H1 (cell line): ENCODE results near the gene RNASE1. TPM values are rescaled to one million over a fixed set of nuclear protein-coding genes. Genes with fewer than 3 reads are reported as not detected.
"Not testable (repeated sequence)": the region's sequence is repeated elsewhere in the genome, so short reads cannot be mapped to it uniquely, and the experiment has no call there.

Experiments
- CTCF ChIA-PET: fragments of 300-600 bp; sonication (Branson Sonifier 250); formaldehyde crosslinking; loops from one replicate; lab custom pipeline; 2021; ENCODE audit not compliant: partially characterized antibody; lab: Charles Lee
- POLR2A ChIA-PET: fragments of 300-600 bp; sonication (Branson Sonifier 250); formaldehyde crosslinking; loops from one replicate; lab custom pipeline; 2021; ENCODE audit warnings: inconsistent platforms; ENCODE audit not compliant: partially characterized antibody; lab: Charles Lee
- DNase-seq, 2 experiments: peaks; one replicate each; pipeline versions ENCODE4 v3.0.0 to v3.0.0-alpha.2; 2010 to 2022; ENCODE audit warnings: low spot score in 2 of 2, low read depth in 1 of 2, mixed read lengths in 1 of 2
- FAIRE-seq: peaks from 2 replicates; lab custom pipeline; 2011; peaks lifted over from hg19 to GRCh38; lab: Jason Lieb, UNC
- H2AFZ ChIP-seq: 2 replicates; pipeline ENCODE4 v1.8.1; 2012; ENCODE audit warnings: low read length, inconsistent platforms
- H2AK5ac ChIP-seq: 2 replicates; pipeline ENCODE4 v1.6.1; 2013; ENCODE audit warnings: low read depth, low read length
- H2BK120ac ChIP-seq: replicated peaks from 2 replicates; pipeline ENCODE3; 2013; ENCODE audit warnings: low read depth, low read length, inconsistent platforms
- H2BK12ac ChIP-seq: 2 replicates; pipeline ENCODE4 v1.6.1; 2013; ENCODE audit warnings: low read depth, low read length
- H2BK15ac ChIP-seq: 2 replicates; pipeline ENCODE4 v1.6.1; 2013; ENCODE audit warnings: low read length
- H2BK20ac ChIP-seq: 2 replicates; pipeline ENCODE4 v1.6.1; 2013; ENCODE audit warnings: low read length
- H2BK5ac ChIP-seq: 2 replicates; pipeline ENCODE4 v1.6.1; 2013; ENCODE audit warnings: low read depth, low read length
- H3K14ac ChIP-seq: 2 replicates; pipeline ENCODE4 v1.6.1; 2013; ENCODE audit warnings: inconsistent platforms; ENCODE audit not compliant: insufficient read length
- H3K18ac ChIP-seq: 2 replicates; pipeline ENCODE4 v1.6.1; 2013; ENCODE audit warnings: low read length; ENCODE audit errors: extremely low read depth
- H3K23ac ChIP-seq: 2 replicates; pipeline ENCODE4 v1.6.1; 2013; ENCODE audit warnings: inconsistent platforms; ENCODE audit not compliant: insufficient read length
- H3K23me2 ChIP-seq: 2 replicates; pipeline ENCODE4 v1.6.1; 2013; ENCODE audit warnings: low read depth, low read length
- H3K27ac ChIP-seq: 2 replicates; pipeline ENCODE4 v1.6.1; 2011; ENCODE audit warnings: low read depth, low read length, inconsistent platforms
- H3K27me3 ChIP-seq, 4 experiments: replicated peaks in 1 of 4; 1 replicate in 1 of 4; 2 replicates in 3 of 4; pipeline versions ENCODE4 v1.6.1 to v1.8.1; 2011 to 2013; ENCODE audit warnings: low read length in 3 of 4, mild to moderate bottlenecking in 3 of 4, inconsistent platforms in 2 of 4, mixed read lengths in 2 of 4, moderate library complexity in 1 of 4; ENCODE audit not compliant: control insufficient read depth in 3 of 4, insufficient read depth in 3 of 4; ENCODE audit errors: extremely low read depth in 1 of 4
- H3K36me3 ChIP-seq, 4 experiments: 2 replicates each; pipeline versions ENCODE4 v1.6.1 to v1.8.1; 2011 to 2013; ENCODE audit warnings: mild to moderate bottlenecking in 4 of 4, low read length in 3 of 4, moderate library complexity in 2 of 4, control low read depth in 1 of 4, inconsistent platforms in 1 of 4; ENCODE audit not compliant: insufficient read depth in 4 of 4, control insufficient read depth in 2 of 4
- H3K4ac ChIP-seq: replicated peaks from 2 replicates; pipeline ENCODE3; 2013; ENCODE audit warnings: low read length, low read depth, mixed read lengths, inconsistent platforms; ENCODE audit not compliant: insufficient read length
- H3K4me1 ChIP-seq, 4 experiments: replicated peaks in 1 of 4; 1 replicate in 1 of 4; 2 replicates in 3 of 4; pipeline versions ENCODE4 v1.6.1 to v1.8.1; 2011 to 2013; ENCODE audit warnings: low read length in 3 of 4, inconsistent platforms in 2 of 4, mixed read lengths in 1 of 4; ENCODE audit not compliant: insufficient read depth in 4 of 4, control insufficient read depth in 3 of 4
- H3K4me2 ChIP-seq, 2 experiments: 2 replicates each; pipeline versions ENCODE4 v1.6.1 to v1.8.1; 2011 to 2013; ENCODE audit warnings: low read depth in 2 of 2, low read length in 2 of 2, control low read depth in 1 of 2, inconsistent platforms in 1 of 2, mild to moderate bottlenecking in 1 of 2; ENCODE audit not compliant: insufficient read depth in 1 of 2
- H3K4me3 ChIP-seq, 4 experiments: fragments of 200-600, 300-600 bp in 1 of 4; sonication (generic), shearing (Covaris generic), sonication (Bioruptor Twin) in 1 of 4; 2 replicates each; pipeline versions ENCODE4 v1.5.1 to v1.8.1; 2011 to 2016; ENCODE audit warnings: low read length in 4 of 4, low read depth in 3 of 4, control low read depth in 2 of 4, inconsistent platforms in 2 of 4, mild to moderate bottlenecking in 2 of 4, mixed read lengths in 1 of 4, moderate library complexity in 1 of 4; ENCODE audit not compliant: insufficient read depth in 2 of 4; ENCODE audit errors: extremely low read depth in 1 of 4
- H3K56ac ChIP-seq: replicated peaks from 2 replicates; pipeline ENCODE3; 2013; ENCODE audit warnings: low read depth, mild to moderate bottlenecking, mixed read lengths, low read length, inconsistent platforms; ENCODE audit not compliant: insufficient read length
- H3K79me1 ChIP-seq: 2 replicates; pipeline ENCODE4 v1.6.1; 2013; ENCODE audit warnings: low read depth, low read length, control low read depth
- H3K79me2 ChIP-seq, 2 experiments: 2 replicates each; pipeline versions ENCODE4 v1.6.1 to v1.8.1; 2012 to 2013; ENCODE audit warnings: low read length in 2 of 2, mild to moderate bottlenecking in 2 of 2, inconsistent platforms in 1 of 2; ENCODE audit not compliant: insufficient read depth in 2 of 2, control insufficient read depth in 1 of 2
- H3K9ac ChIP-seq, 4 experiments: replicated peaks in 1 of 4; 1 replicate in 1 of 4; 2 replicates in 3 of 4; pipeline versions ENCODE4 v1.6.1 to v1.8.1; 2011 to 2013; ENCODE audit warnings: low read depth in 3 of 4, low read length in 3 of 4, control low read depth in 2 of 4, mild to moderate bottlenecking in 2 of 4, moderate library complexity in 2 of 4, inconsistent platforms in 1 of 4; ENCODE audit errors: extremely low read depth in 1 of 4
- H3K9me3 ChIP-seq, 2 experiments: 2 replicates each; pipeline versions ENCODE4 v1.6.1 to v1.8.1; 2012 to 2013; ENCODE audit warnings: mild to moderate bottlenecking in 2 of 2, moderate library complexity in 2 of 2, control low read depth in 1 of 2, inconsistent platforms in 1 of 2, low read depth in 1 of 2, low read length in 1 of 2, mixed read lengths in 1 of 2; ENCODE audit not compliant: insufficient read depth in 2 of 2
- H4K20me1 ChIP-seq, 2 experiments: replicated peaks in 1 of 2; 2 replicates each; pipeline versions ENCODE3 to v1.8.1; 2011 to 2013; ENCODE audit warnings: inconsistent platforms in 2 of 2, low read length in 2 of 2, mild to moderate bottlenecking in 1 of 2; ENCODE audit not compliant: insufficient read depth in 2 of 2, control insufficient read depth in 1 of 2
- H4K5ac ChIP-seq: 2 replicates; pipeline ENCODE4 v1.6.1; 2013; ENCODE audit warnings: low read length, low read depth, mixed read lengths, inconsistent platforms; ENCODE audit not compliant: insufficient read length
- H4K8ac ChIP-seq: 2 replicates; pipeline ENCODE4 v1.8.0; 2013; ENCODE audit warnings: mild to moderate bottlenecking, moderate library complexity, low read length, inconsistent platforms; ENCODE audit not compliant: insufficient read depth; ENCODE audit errors: extremely low read depth
- H4K91ac ChIP-seq: replicated peaks from 2 replicates; pipeline ENCODE3; 2013; ENCODE audit warnings: low read length, mixed read lengths, inconsistent platforms; ENCODE audit not compliant: insufficient read length
- WGBS, 2 experiments: shearing (Covaris generic) in 1 of 2; methylation state at CpG; one replicate each; pipeline versions ENCODE4 v1.1.6 to v1.1.7; 2013 to 2015; ENCODE audit warnings: low lambda C conversion rate in 2 of 2, mixed read lengths in 2 of 2, inconsistent platforms in 1 of 2, low coverage in 1 of 2, missing lambda C conversion rate in 1 of 2; ENCODE audit not compliant: insufficient replicate concordance in 2 of 2, insufficient coverage in 1 of 2, insufficient read length in 1 of 2; ENCODE audit errors: extremely low coverage in 1 of 2, missing lambda C conversion rate in 1 of 2; 5-methylcytosine and 5-hydroxymethylcytosine counted together
- polyA plus RNA-seq, 7 experiments: library from polyadenylated mRNA; depleted of rRNA in 3 of 7; stranded (reverse) in 5 of 7; unstranded in 2 of 7; fragments of >200 nt in 5 of 7; fragments of 200-250 nt in 2 of 7; gene quantifications; 1 replicate in 5 of 7; 2 replicates in 1 of 7; 4 replicates in 1 of 7; pipeline versions ENCODE4 v1.2.1 to v1.2.3, GENCODE V29; 2011 to 2013; ENCODE audit warnings: missing spikeins in 2 of 7, mixed read lengths in 2 of 7
- total RNA-seq: library from RNA; stranded (reverse); fragmentation: NEBNext Ultra II Directional; extraction: Animal tissue kit (Norgen Biotek cat#: 25700); gene quantifications from 2 replicates; pipeline ENCODE4 v1.2.1, GENCODE V29; 2021

The RNASE1 gene
- total and polyA plus RNA-seq, 2 of the 8 experiments (the other 6 are each of a cell fraction or from before 2014, with no cell fraction given) = 2.2 to 13.4 TPM

- H3K4ac ChIP-seq, H2AK5ac ChIP-seq, H3K9me3 ChIP-seq, H3K4me3 ChIP-seq, H3K79me1 ChIP-seq, FAIRE-seq, H2BK5ac ChIP-seq, H2BK12ac ChIP-seq, H3K9ac ChIP-seq, H3K23me2 ChIP-seq, CTCF ChIA-PET, H4K20me1 ChIP-seq, H3K18ac ChIP-seq, H2AFZ ChIP-seq, H4K91ac ChIP-seq, H3K4me1 ChIP-seq, H4K5ac ChIP-seq, H3K36me3 ChIP-seq, H3K27ac ChIP-seq, H3K4me2 ChIP-seq, H3K14ac ChIP-seq, H2BK120ac ChIP-seq, H2BK20ac ChIP-seq, H3K56ac ChIP-seq, H3K23ac ChIP-seq, H3K79me2 ChIP-seq, H3K27me3 ChIP-seq, H4K8ac ChIP-seq, DNase-seq, H2BK15ac ChIP-seq: not testable (repeated sequence)
- POLR2A ChIA-PET = interaction anchor here (1.2 kb wide), 1 partner anchor 108 kb away, joined by 3 read pairs; no protein-coding TSS in a partner anchor
- 89% methylated on average over 3 of the region's 3 CpGs; no CpG with 5 or more reads in 1 of the 2 experiments for WGBS, 2 experiments
These were observed 13.3 kb upstream of the RNASE1 start for GRCh38 chr14:20815946-20816345.
